ENCODE measurements around the gene BAG2. TPM values are rescaled to one million over a fixed set of nuclear protein-coding genes. Genes with fewer than 3 reads are reported as not detected.

BAG2 gene
- total and polyA plus RNA-seq, 2 of the 13 experiments (the other 11 are each of a cell fraction or from before 2014, with no cell fraction given): 5.7 to 15.1 TPM

DNA sequence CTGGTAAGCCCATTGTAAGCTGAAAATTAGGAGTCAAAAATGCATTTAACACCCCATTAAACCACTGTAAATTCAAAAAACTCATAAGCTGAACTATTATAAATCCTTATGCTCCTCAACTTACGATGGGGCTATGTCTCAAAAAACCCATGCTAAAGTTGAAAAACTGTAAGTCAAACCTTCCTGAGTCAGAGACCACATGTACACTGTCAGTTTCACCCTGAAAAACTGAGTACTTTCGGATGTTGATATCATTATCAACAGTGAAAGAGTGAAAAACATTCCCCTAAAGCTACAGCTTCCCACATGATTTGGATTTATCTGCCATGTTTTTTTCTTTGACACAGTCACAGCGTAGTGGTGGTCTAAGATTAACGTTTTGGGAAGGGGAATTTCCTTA is 35.7 kb downstream of the BAG2 start:
- ATAC-seq (no peak), DNase-seq (ENCODE audit: low spot score) (no peak), FAIRE-seq (no peak)
- Histone ChIP-seq H3K4me2 (ENCODE audit: low read depth, low read length) (no peak overlapping the region), H4K20me1 (ENCODE audit: insufficient read depth, low read length) (no peaks in the 10 kb centered on the region), H3K9me3 (ENCODE audit: low read length) (no peaks in the 10 kb centered on the region), H3K9ac (ENCODE audit: insufficient read depth, low read depth, low read length) (no peak overlapping the region), H3K4me3 (replicated peaks in 1 of 3; ENCODE audit: insufficient read depth in 1 of 3, low read depth in 2 of 3, low read length in 3 of 3) (no peak overlapping the region), H3K36me3 (replicated peaks in 1 of 2; ENCODE audit: control insufficient read depth in 1 of 2, insufficient read depth in 2 of 2, low read length in 2 of 2) (no peaks in the 10 kb centered on the region; a peak in 1 of 5 replicates), H3K79me2 (ENCODE audit: insufficient read depth, low read length) (no peaks in the 10 kb centered on the region), H3K4me1 (ENCODE audit: insufficient read depth, low read length) (0 out of 2 replicates have a peak, but pooled peaks cover 6% of the 10 kb centered on the region), H3K27me3 (ENCODE audit: control insufficient read depth in 1 of 2, insufficient read depth in 2 of 2, low read length in 2 of 2) (no peaks in the 10 kb centered on the region), H2AFZ (ENCODE audit: low read length) (no peak overlapping the region), H3K27ac (ENCODE audit: extremely low read length, insufficient read depth, low read length) (no peak overlapping the region)
- intact Hi-C loops (cut with micrococcal nuclease; ENCODE audit: unreplicated experiment) (no loop called here), in situ Hi-C loops (cut with HindIII; ENCODE audit: extremely low pct_ligation_motif_present, low pct_unique_long_range_greater_than_20kb) (no loop called here)
- no TSS peak for BruUV-seq (replicated peaks)
- POLR2A ChIA-PET: no interaction called here
- 98% methylated on average over 4 of the region's 4 CpGs for WGBS (ENCODE audit: low lambda C conversion rate)
- CTCF ChIA-PET (ENCODE audit: low intra/inter-chr PET ratio, low total read pairs): no interaction called here
- TF ChIP-seq ZNF564 (CRISPR knock-in tag; IDR thresholded peaks at IDR 0.05) (no peak), THAP11 (CRISPR knock-in tag; IDR thresholded peaks at IDR 0.05) (no peak), ZEB1 (IDR thresholded peaks at IDR 0.05; ENCODE audit: insufficient replicate concordance, low read depth) (no peak), ADNP (CRISPR knock-in tag; IDR thresholded peaks at IDR 0.05) (no peak)
- TF ChIP-seq, protein P1, sequence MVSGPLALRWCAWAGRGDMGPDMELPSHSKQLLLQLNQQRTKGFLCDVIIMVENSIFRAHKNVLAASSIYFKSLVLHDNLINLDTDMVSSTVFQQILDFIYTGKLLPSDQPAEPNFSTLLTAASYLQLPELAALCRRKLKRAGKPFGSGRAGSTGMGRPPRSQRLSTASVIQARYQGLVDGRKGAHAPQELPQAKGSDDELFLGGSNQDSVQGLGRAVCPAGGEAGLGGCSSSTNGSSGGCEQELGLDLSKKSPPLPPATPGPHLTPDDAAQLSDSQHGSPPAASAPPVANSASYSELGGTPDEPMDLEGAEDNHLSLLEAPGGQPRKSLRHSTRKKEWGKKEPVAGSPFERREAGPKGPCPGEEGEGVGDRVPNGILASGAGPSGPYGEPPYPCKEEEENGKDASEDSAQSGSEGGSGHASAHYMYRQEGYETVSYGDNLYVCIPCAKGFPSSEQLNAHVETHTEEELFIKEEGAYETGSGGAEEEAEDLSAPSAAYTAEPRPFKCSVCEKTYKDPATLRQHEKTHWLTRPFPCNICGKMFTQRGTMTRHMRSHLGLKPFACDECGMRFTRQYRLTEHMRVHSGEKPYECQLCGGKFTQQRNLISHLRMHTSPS (CRISPR knock-in tag; IDR thresholded peaks at IDR 0.05; ENCODE audit: low read depth): no peak
- TF ChIP-seq, protein P2, sequence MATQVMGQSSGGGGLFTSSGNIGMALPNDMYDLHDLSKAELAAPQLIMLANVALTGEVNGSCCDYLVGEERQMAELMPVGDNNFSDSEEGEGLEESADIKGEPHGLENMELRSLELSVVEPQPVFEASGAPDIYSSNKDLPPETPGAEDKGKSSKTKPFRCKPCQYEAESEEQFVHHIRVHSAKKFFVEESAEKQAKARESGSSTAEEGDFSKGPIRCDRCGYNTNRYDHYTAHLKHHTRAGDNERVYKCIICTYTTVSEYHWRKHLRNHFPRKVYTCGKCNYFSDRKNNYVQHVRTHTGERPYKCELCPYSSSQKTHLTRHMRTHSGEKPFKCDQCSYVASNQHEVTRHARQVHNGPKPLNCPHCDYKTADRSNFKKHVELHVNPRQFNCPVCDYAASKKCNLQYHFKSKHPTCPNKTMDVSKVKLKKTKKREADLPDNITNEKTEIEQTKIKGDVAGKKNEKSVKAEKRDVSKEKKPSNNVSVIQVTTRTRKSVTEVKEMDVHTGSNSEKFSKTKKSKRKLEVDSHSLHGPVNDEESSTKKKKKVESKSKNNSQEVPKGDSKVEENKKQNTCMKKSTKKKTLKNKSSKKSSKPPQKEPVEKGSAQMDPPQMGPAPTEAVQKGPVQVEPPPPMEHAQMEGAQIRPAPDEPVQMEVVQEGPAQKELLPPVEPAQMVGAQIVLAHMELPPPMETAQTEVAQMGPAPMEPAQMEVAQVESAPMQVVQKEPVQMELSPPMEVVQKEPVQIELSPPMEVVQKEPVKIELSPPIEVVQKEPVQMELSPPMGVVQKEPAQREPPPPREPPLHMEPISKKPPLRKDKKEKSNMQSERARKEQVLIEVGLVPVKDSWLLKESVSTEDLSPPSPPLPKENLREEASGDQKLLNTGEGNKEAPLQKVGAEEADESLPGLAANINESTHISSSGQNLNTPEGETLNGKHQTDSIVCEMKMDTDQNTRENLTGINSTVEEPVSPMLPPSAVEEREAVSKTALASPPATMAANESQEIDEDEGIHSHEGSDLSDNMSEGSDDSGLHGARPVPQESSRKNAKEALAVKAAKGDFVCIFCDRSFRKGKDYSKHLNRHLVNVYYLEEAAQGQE (IDR thresholded peaks at IDR 0.05; ENCODE audit: borderline replicate concordance in 1 of 2, low read depth in 1 of 2, low read length in 2 of 2): no peak
- TF ChIP-seq, protein P3, sequence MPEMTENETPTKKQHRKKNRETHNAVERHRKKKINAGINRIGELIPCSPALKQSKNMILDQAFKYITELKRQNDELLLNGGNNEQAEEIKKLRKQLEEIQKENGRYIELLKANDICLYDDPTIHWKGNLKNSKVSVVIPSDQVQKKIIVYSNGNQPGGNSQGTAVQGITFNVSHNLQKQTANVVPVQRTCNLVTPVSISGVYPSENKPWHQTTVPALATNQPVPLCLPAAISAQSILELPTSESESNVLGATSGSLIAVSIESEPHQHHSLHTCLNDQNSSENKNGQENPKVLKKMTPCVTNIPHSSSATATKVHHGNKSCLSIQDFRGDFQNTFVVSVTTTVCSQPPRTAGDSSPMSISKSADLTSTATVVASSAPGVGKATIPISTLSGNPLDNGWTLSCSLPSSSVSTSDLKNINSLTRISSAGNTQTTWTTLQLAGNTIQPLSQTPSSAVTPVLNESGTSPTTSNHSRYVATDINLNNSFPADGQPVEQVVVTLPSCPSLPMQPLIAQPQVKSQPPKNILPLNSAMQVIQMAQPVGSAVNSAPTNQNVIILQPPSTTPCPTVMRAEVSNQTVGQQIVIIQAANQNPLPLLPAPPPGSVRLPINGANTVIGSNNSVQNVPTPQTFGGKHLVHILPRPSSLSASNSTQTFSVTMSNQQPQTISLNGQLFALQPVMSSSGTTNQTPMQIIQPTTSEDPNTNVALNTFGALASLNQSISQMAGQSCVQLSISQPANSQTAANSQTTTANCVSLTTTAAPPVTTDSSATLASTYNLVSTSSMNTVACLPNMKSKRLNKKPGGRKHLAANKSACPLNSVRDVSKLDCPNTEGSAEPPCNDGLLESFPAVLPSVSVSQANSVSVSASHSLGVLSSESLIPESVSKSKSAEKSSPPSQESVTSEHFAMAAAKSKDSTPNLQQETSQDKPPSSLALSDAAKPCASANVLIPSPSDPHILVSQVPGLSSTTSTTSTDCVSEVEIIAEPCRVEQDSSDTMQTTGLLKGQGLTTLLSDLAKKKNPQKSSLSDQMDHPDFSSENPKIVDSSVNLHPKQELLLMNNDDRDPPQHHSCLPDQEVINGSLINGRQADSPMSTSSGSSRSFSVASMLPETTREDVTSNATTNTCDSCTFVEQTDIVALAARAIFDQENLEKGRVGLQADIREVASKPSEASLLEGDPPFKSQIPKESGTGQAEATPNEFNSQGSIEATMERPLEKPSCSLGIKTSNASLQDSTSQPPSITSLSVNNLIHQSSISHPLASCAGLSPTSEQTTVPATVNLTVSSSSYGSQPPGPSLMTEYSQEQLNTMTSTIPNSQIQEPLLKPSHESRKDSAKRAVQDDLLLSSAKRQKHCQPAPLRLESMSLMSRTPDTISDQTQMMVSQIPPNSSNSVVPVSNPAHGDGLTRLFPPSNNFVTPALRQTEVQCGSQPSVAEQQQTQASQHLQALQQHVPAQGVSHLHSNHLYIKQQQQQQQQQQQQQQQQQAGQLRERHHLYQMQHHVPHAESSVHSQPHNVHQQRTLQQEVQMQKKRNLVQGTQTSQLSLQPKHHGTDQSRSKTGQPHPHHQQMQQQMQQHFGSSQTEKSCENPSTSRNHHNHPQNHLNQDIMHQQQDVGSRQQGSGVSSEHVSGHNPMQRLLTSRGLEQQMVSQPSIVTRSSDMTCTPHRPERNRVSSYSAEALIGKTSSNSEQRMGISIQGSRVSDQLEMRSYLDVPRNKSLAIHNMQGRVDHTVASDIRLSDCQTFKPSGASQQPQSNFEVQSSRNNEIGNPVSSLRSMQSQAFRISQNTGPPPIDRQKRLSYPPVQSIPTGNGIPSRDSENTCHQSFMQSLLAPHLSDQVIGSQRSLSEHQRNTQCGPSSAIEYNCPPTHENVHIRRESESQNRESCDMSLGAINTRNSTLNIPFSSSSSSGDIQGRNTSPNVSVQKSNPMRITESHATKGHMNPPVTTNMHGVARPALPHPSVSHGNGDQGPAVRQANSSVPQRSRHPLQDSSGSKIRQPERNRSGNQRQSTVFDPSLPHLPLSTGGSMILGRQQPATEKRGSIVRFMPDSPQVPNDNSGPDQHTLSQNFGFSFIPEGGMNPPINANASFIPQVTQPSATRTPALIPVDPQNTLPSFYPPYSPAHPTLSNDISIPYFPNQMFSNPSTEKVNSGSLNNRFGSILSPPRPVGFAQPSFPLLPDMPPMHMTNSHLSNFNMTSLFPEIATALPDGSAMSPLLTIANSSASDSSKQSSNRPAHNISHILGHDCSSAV (CRISPR knock-in tag; IDR thresholded peaks at IDR 0.05; ENCODE audit: borderline replicate concordance): no peak
- TF ChIP-seq, protein P4, sequence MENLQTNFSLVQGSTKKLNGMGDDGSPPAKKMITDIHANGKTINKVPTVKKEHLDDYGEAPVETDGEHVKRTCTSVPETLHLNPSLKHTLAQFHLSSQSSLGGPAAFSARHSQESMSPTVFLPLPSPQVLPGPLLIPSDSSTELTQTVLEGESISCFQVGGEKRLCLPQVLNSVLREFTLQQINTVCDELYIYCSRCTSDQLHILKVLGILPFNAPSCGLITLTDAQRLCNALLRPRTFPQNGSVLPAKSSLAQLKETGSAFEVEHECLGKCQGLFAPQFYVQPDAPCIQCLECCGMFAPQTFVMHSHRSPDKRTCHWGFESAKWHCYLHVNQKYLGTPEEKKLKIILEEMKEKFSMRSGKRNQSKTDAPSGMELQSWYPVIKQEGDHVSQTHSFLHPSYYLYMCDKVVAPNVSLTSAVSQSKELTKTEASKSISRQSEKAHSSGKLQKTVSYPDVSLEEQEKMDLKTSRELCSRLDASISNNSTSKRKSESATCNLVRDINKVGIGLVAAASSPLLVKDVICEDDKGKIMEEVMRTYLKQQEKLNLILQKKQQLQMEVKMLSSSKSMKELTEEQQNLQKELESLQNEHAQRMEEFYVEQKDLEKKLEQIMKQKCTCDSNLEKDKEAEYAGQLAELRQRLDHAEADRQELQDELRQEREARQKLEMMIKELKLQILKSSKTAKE (CRISPR knock-in tag; IDR thresholded peaks at IDR 0.05; ENCODE audit: borderline replicate concordance): no peak

Measured in HepG2 (cell line).